ENCODE data around the gene IL36RN.

Gene IL36RN

DNA sequence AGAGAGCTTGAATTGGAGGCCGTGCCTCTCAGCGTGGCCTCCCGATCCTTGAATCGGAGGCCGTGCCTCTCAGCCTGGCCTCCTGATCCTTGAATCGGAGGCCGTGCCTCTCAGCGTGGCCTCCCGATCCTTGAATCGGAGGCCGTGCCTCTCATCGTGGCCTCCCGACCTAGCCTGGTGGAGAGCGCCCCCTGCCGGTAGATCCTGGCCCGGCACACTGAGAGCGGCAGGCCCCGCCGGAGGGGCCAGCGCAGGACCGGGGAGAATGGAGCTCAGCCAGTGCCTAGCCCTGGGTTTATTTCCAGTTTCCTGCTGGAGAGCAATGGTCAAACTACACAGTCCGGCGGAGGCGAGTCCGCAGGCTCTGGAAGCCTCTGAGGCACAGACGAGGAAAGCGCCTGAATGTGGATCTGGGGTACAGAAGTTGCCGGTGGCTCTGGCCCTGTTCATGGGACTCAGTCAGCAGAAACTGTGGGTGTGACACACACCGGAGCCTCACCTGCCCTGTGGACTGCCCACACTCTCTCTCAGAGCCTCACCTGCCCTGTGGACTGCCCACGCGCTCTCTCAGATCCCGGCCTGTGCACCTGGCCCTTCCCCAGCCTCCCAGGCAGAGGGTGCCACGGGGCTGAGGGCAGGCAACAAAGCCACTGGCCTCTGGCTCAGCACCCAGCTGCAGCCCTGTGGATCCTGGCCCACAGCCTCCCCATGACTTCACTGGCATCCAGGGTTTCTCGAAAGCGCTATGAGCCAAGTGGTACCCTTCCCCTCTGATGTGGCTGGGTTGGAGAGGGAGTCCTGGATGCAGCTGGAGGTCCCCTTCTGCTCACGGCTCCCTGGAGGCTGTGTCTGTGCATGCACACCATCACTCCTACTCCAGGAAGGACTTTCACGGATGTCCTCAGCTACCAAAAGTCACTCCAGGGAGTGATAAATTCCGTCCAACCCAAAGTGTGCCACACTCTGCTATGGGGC is 7.8 kb upstream of the IL36RN start:
- no peak for DNase-seq (ENCODE audit: low read depth in 2 of 2)

DNA sequence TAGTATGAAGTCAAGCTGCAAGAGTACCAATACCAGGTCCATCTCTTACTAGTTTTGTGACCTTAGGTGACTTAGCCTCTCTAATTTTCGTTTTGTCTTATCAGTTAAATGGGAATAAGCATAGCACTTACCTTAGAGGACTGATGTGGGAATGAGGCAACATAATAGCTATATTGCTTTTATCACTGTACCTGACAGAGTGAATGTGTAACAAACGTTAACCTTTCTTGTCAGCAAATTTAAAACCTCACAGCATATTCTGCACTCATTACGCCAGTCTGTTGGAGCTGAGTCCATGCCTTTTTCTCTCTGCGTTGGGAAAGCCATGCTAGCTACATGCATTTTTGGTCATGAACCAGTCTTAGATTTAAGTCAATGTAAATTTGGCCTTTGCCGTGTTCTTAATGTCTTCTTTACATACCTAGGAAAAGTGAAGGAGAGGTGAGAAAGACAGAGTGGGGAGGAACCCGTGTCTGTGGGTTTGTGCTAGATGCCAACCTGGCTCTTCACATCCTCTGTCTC is 6.5 kb upstream of the IL36RN start, which contains the start of gene IL36B:
Gene IL36B, minus strand, starts transcription at position 472 of the 522 bp plus-strand sequence.
- DNase-seq (ENCODE audit: low read depth in 2 of 2), result no peak

DNA sequence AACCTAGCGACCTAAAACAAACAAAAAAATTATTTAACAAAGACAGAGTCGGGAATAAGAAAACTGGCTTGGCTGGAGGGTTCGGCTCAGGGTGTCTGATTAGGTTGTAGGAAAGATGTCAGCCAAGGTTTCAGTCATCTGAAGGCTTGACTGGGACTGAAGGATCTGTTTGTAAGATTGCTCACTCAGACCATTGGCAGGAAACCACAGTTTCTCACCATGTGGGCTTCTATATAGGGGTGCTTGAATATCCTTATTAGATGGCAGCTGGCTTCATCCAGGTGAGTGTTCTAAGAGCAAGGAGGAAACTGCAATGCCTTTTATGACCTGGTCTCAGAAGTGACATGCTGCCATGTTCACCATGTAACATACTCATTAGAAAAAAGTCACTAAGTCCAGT is 5.3 kb upstream of the IL36RN start:
- no peak for DNase-seq (ENCODE audit: low read depth in 2 of 2)

DNA sequence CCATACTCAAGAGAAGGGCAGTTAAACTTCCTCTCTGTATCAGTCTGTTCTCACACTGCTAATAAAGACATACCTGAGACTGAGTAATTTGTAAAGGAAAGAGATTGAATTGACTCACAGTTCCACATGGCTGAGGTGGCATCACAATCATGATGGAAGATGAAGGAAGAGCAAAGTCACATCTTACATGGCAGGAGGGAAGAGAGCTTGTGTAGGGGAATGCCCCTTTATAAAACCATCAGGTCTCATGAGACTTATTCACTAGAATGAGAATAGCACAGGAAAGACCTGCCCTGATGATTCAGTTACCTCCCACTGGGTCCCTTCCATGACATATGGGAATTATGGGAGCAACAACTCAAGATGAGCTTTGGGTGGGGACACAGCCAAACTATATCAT is 4.9 kb upstream of the IL36RN start:
- no peak for DNase-seq (ENCODE audit: low read depth in 2 of 2)

DNA sequence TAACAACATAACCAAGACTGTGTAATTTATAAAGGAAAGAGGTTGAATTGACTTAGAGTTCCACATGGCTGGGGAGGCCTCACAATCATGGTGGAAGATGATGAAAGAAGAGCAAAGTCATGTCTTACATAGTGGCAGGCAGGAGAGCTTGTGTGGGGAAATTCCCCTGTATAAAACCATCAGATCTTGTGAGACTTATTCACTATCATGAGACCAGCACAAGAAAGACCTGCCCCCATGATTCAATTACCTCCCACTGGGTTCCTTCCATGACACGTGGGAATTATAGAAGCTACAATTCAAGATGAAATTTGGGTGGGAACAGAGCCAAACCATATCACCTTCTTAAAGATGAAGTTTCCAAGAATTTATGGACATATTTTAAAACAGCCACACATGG is 2.5 kb upstream of the IL36RN start:
- DNase-seq (ENCODE audit: low read depth in 2 of 2), result no peak

DNA sequence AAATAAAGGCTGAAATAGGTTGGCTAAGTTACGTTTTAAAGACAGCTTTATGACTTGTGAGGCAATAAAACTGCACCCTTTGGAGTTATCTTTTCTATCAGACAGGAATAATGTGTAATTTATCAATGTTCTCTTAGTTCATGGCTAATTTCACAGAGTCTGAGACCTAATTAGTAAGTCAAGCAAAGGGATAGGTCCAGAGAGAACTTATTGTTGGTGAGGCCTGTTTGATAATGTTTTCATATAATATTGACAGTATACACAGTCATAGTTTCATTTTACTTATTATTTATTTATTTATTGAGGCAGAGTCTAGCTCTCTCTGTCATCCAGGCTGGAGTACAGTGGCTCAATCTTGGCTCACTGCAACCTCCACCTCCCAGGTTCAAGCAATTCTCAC is 1.9 kb upstream of the IL36RN start:
- no peak for DNase-seq (ENCODE audit: low read depth in 2 of 2)

DNA sequence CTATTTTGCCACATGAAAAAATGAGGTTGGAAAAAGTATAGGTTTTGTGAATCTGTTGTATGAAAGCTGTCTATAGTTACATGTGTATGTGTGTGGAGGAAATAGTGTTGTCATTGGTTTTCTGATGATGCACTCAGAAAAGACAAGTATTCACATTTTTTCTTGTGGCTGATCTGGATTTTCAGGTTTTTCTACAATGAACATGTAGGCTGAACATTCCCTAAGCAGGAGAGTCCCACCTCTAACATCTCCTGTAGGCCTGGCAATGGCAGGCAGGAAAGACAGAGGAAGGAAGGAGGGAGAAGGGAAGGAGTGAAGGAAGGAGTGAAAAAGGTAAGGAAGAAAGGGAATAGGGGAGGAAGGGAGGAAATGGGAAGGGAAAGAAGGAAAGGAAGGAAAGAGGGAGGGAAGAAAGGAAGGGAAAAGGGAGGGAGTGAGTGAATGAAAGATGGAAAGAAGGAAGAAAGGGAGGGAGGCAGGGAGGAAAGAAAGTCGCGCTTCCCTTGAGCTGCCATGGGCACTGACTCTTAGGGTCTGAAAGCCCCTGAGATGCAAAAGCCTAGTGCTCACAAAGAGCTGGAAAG is 495 bp upstream of the IL36RN start:
- DNase-seq (ENCODE audit: low read depth in 2 of 2), result no peak

DNA sequence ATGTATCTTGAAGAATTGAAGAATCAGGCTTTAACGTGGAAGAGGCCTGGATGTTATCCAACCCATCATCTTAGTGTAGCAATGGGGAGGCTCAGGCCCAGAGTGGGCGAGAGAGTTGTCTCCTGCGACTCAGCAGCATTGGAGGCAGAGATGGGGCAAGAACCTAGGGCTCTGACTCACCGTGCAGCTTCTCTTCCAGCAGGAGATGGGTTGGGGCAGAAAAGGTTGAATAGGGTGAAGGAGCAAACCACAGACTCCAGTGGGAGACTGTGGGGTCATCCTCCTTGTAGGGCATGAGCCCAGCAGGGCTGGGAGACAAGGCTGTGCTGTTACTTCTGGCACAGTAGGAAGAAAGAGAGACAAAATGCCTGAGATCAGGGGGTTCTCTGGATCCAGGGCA is 1.4 kb downstream of the IL36RN start:
- no peak for DNase-seq (ENCODE audit: low read depth in 2 of 2)

DNA sequence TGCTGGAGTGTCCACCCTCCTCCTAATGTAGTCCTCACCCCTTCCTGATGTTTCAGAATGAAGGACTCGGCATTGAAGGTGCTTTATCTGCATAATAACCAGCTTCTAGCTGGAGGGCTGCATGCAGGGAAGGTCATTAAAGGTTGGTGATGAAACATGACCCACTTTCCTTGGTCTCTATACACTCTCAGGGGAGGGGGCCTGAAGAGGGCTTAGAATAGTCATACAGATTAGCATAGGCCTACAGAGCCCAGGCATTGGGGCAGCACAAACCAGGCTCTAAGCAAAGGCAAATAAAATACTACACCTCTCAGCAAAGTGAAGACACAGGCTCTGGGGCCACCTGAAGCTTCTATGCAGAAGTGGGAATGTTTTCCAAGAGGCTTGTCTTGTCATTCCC is 1.8 kb downstream of the IL36RN start:
- DNase-seq (ENCODE audit: low read depth in 2 of 2), result no peak

DNA sequence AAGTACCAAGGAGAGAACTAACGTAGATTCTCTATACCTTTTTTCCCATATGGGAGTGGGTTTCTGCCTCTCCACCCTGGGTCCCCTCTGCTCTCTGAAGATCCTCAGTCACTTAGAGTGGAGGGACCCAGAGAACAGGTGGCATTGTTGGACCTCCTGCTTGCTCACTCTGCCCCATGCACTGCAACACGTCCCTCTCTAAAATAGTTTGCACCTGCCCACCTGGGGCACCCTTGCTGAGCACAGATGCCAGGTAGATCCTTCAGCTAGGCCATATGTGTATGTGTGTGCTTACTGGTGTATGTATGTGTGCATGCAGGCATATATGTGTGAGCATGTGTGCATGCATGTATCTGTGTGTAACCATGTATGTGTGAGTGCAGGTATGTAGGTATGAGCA is 2.2 kb downstream of the IL36RN start:
- no peak for DNase-seq (ENCODE audit: low read depth in 2 of 2)

DNA sequence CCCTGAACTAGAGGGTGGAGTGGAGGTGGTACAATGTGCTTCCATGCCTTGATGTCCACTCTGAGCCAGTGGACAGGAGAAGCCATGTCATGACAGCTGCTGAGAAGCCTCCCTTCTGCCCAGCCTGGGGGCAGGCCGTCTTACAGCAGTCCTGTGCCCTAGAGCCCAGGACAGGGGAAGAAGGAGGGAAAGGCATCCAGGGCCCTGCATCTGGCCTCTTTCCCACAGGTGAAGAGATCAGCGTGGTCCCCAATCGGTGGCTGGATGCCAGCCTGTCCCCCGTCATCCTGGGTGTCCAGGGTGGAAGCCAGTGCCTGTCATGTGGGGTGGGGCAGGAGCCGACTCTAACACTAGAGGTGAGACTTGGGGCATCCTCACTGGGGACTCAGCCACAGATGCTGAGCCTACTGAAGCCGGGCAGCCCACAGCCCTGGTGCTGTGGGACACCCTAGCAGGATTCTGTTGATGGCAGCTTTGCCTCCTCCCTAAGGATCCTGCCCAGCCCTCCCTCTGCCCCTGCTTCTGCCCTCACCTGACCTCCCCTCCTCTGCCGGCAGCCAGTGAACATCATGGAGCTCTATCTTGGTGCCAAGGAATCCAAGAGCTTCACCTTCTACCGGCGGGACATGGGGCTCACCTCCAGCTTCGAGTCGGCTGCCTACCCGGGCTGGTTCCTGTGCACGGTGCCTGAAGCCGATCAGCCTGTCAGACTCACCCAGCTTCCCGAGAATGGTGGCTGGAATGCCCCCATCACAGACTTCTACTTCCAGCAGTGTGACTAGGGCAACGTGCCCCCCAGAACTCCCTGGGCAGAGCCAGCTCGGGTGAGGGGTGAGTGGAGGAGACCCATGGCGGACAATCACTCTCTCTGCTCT is 3.1 kb downstream of the IL36RN start:
- DNase-seq (ENCODE audit: low read depth in 2 of 2), result no peak

DNA sequence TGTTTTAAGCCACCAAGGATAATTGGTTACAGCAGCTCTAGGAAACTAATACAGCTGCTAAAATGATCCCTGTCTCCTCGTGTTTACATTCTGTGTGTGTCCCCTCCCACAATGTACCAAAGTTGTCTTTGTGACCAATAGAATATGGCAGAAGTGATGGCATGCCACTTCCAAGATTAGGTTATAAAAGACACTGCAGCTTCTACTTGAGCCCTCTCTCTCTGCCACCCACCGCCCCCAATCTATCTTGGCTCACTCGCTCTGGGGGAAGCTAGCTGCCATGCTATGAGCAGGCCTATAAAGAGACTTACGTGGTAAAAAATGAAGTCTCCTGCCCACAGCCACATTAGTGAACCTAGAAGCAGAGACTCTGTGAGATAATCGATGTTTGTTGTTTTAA is 5.3 kb downstream of the IL36RN start:
- no peak for DNase-seq (ENCODE audit: low read depth in 2 of 2)

DNA sequence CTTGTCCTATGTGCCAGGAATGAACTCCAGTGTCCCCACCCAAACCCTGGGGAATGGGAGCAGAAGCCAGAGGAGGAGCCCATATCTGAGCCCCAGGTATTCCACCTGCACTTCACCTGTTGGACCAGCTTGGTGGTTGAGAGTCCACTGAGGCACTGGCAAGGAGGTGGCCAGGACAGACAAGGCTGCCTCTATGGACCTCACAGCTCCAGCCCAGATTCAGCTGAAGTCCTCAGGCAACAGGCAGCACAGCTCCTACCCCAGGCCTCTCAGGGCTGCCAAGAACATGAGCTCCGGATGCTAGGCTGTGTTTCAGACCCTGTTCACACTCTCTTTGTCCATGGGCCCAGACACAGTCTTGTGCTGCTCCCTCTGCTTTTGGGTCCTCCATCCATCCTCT is 5.9 kb downstream of the IL36RN start:
- DNase-seq (ENCODE audit: low read depth in 2 of 2), result no peak

DNA sequence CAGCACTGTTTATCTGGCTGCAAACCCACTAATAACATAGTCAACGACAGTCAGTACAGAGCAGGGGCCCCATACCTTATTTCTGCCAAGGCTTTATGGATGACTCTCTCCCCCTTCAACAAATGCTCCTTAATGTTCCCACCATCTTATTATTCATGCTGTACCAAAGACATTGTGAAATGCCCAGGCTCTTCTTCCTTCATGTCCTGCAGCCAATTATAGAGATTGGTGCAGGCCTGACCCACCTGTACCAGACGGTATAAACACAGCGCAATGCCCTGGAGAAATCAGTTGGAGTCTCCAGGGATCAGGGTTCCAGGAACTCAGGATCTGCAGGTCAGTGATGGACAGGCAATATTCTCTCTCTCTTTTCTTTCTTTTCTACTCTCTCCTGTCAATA is 8.7 kb downstream of the IL36RN start, which contains the start of gene IL1F10:
Gene IL1F10, plus strand, starts transcription at position 290 of the 400 bp plus-strand sequence. CDS start 4,769 bp downstream, outside the sequence.
- no peak for DNase-seq (ENCODE audit: low read depth in 2 of 2)

DNA sequence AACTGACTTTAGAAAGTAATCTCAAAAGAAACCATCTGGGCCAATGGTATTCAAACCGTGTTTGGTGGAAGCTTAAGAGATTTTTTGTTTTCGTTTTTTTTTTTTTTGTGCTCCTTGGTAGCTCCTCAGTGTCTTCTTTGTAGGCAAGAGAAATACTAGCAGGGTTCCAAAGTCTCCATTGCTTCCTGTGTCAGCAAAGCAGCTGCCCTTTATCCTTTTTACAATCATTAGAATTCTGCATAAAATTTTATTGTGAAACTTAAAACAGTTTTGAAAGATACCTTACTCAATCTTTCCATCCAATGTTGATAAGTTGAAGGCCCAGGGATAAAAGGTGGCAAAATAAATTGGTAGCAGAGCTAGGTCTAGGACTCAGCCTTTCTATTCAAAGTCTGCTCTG is 9.3 kb downstream of the IL36RN start:
- DNase-seq (ENCODE audit: low read depth in 2 of 2), result no peak

DNA sequence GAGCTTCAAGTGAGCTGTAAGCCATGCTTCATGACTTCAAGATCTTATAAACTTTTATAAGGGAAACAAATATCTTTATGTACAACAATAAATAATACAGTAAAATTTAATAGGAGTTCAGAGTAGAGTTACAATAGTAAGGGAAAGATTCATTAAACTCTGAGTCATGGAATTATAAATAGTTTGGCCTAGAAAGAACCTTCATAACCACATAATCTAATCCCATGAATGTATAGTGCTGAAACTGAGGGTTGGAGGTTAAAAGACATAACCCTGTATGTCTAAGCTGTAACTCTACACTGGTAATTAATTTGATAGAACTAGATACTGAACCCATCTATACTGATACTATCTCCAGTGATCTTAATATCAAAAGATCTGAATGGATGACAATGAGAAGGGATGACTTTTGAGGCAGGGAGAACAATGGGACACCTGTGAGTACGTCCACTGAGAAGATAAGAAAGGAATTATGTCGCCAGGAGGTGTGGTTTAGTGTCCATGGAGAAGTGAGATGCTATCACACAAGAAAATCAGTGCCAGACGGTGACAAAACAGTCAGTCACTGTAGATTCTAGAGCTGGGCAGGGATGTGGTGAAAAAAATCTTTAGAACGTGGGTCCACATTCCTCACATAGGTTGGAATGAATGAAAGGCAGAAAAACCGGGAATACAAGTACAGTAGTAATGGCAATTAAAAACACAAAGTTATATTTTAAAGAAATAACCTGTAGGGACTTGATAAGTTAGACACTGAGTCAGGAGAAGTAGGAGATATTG is 9.9 kb downstream of the IL36RN start:
- DNase-seq (ENCODE audit: low read depth in 2 of 2), result no peak

DNA sequence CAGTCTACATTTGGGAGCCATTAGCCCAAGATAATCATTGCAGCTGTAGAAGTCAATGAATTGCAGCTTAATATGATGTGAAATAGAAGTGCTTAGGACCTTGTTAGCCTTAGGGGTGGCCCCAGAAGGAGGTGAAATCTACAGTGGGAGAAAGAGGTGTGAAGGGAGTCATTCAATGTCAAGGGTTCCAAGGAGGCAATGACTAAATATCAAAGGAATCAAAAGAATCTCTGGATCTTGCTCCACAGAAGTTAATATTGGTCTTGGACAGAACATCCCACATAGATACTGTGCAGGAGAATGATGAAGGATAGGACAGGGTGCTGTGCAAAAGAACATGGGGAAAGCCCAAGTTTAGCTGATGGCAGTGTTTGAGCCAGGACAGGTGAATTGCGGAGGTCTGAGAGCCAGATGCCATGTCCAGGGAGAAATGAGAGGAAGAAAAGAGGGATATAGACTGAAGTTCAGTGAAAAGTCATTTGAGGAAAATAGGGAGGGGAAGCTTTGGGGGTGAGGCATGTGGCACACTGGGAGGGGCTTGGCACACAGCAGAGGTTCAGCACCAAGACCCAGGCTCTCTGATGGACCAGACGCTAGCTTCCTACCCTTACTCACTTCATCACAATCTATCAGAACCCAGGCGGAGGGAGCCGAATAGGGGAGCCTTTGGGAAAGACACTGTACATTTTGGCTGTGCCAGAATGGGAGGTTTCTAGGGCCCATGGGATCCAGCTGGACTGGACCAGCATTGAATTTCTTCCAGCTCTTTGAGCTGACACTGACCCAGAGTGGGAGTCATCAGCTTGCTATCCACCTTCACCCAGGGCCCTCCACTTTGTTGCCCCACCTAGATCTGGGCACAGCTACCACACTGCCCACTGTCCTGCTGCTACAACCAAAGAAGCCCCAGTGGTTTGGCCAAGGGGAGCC is 10.9 kb downstream of the IL36RN start:
- DNase-seq (ENCODE audit: low read depth in 2 of 2), result no peak

DNA sequence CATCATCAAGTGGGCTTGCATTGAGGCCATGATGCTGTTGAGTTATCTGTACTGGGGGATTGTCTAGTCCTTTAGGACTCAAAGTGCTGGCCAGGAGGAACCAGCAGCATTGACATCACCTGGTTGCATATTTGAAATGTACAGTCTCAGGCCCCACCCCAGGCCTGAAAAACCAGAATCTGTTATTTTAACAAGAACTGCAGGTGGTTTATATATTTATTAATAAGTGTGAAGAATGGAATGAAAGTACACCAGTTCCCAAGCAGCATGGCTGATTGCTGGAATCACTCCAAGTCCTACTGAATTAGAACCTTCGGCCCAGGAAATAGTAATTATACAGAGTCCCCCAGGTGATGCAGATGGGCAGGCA is 11.6 kb downstream of the IL36RN start:
- DNase-seq (ENCODE audit: low read depth in 2 of 2), result no peak

DNA sequence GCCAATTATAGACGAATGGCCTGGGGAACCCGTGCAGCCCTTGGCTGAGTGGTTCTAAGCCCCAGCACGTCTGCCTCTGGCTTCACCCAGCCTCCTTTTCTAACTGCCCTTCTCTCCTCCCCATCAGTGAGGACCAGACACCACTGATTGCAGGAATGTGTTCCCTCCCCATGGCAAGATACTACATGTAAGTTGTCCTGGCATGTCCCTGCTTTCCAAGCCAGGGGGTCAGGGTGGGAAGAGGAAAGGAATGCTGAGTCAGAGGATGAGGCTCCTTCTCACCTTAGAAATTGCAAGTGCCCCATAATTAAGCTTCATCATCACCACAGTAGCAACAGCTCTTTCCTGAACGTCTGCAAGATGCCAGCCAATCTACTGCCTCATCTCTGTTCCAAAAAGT is 13.6 kb downstream of the IL36RN start:
- no peak for DNase-seq (ENCODE audit: low read depth in 2 of 2)

DNA sequence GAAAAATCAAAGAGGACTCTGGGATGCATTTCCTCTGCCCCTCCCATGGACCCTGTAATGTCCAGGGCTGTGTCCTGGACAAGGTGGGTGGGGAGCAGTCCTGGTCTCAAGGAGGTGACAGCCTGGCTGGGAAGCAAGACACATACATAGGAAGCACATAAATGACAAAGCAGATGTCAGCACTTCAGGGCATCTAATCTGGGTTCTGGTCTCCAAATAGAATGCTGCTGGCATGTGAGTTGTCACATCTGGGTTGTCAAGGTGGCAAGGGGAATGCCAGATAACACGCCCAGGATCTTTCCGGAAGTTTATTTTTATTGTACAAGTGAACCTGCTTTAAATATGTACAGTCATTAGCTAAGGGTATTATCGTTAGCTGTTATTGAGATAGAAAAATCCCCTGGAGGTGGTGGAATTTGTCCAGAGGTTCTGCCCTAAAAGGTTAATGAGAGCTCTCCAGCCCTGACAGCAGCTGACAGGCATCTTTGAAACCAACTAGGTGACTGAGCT is 14.4 kb downstream of the IL36RN start:
- no peak for DNase-seq (ENCODE audit: low read depth in 2 of 2)

All from stimulated activated CD4-positive, alpha-beta T cell treated with anti-CD3 and anti-CD28 coated beads, Interleukin-15, amount 100 ng/mL, for 48 hours (primary cell).